ENCODE results near the gene KCNJ15.

GRCh38 chr21:38234395-38235142, 22.2 kb upstream of the KCNJ15 start:
- TF ChIP-seq CTCF (conservative IDR thresholded peaks at IDR 0.05; ENCODE audit: low read depth in 2 of 2) (no peak), POLR2AphosphoS5 (IDR thresholded peaks at IDR 0.05; ENCODE audit: low read depth) (no peak), CREB1 (CRISPR knock-in tag; IDR thresholded peaks at IDR 0.05; ENCODE audit: low read depth) (no peak), EZH2 (IDR thresholded peaks at IDR 0.05; ENCODE audit: low read depth, unreplicated experiment) (no peak), NANOG (IDR thresholded peaks at IDR 0.05; ENCODE audit: borderline replicate concordance) (no peak), ZNF331 (CRISPR knock-in tag; IDR thresholded peaks at IDR 0.05; ENCODE audit: low read depth) (no peak), STAT1 (IDR thresholded peaks at IDR 0.05; ENCODE audit: unreplicated experiment) (no peak), REST (IDR thresholded peaks at IDR 0.05; ENCODE audit: unreplicated experiment) (no peak)

Measured in GM23338 (cell line).